GM18873 (cell line): Measurements from ENCODE around the gene CDRT15L2.
"Not testable (repeated sequence)": the region's sequence is repeated elsewhere in the genome, so short reads cannot be mapped to it uniquely, and the experiment has no call there.

ENCODE experiments used
- ATAC-seq: cut with Tn5 transposase; IDR thresholded peaks from one replicate; pipeline ENCODE4 v1.9.1; 2021; ENCODE audit warnings: mild to moderate bottlenecking, moderate library complexity, moderate number of reproducible peaks; ENCODE audit not compliant: unreplicated experiment, low FRiP score

The CDRT15L2 gene

DNA sequence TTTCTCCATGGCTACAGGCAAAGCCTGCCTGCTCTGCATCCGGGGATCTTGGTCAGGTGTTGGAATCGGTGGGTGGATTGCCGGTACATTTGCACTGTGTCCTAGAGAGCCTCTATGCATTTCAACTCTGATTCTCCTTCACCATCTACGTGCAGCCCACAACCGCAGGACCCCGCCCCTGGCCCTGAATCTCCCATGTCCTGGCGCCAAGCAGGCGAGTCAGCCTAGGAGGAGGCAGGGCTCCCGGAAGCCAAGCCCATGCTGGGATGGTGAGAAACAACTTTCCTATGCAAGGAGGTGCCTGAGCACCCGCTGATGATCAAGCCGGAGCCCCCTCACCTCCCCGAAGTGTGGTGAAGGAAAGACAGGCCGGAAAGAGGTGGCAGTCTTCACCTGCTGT is 7.9 kb upstream of the CDRT15L2 start:
- not testable (repeated sequence) for ATAC-seq

DNA sequence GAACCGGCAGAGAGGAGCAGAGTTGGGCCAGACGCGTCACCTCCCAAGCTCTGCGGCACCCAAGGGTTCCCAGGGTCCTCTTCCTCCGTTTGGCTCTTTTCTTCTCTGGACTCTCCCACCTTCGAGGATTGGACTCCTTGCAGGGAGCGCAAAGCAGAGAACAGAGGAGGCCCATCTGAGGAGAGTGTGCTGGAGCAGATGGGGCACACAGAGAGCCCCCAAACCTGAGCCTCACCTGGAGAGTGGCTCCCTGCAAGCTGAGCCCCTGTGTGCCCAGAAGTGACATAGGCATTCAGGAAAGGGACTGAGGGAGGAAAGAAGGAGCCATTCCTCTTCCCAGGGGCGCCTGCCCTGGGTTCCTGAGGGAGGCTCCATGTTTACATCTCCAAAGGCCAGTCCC is 6.3 kb upstream of the CDRT15L2 start:
- not testable (repeated sequence) for ATAC-seq

DNA sequence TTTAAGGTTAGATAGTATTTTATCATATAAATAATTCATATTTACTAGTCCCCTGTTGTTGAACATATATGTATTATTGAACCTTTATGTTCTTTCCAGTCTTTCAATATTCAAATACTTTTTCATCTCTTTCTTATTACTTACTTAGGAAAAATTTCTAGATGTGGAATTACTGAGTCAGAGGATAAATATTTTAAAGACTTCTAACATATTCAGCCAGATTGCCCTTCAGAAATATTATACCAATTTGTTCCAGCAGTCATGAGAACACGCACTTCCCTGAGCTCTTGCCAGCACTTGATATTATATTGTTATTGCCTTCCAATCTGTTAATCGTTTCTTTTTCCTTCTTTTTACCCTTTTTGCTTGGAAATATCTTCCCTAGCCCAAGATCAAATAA is 4.5 kb upstream of the CDRT15L2 start:
- ATAC-seq = not testable (repeated sequence)

DNA sequence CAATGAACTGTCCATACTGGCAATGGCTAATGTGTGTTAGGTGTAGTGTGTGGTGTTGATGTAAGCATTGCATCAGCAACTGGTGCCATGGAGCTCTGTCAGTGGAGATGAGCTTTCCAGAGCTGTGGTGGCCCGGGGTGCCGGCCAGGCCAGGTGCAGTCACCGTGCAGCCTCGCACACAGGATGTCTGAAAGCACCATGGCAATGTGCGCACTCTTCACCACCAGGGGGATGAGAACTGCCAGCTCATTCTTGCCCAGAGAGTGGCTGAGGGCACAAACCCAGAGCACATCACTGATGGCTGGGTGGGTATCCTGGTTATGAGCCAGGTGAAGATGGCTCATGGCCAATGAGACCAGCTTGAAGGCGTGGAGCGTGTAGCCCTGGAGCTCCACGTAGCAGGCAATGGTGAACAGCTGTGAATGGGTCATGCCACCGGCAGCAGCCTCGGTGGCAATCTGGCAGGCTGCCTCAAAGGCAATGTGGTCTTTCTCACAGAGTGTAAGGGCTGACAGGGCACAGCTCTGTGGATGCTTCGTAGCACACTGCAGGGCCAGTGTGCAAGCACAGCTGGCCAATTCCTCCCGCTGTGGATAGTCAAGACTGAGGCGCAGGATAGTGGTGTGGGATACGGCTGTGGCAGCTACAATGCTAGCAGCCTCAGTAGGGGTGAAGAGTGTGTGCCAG is 4.5 kb downstream of the CDRT15L2 start:
- ATAC-seq = not testable (repeated sequence)

DNA sequence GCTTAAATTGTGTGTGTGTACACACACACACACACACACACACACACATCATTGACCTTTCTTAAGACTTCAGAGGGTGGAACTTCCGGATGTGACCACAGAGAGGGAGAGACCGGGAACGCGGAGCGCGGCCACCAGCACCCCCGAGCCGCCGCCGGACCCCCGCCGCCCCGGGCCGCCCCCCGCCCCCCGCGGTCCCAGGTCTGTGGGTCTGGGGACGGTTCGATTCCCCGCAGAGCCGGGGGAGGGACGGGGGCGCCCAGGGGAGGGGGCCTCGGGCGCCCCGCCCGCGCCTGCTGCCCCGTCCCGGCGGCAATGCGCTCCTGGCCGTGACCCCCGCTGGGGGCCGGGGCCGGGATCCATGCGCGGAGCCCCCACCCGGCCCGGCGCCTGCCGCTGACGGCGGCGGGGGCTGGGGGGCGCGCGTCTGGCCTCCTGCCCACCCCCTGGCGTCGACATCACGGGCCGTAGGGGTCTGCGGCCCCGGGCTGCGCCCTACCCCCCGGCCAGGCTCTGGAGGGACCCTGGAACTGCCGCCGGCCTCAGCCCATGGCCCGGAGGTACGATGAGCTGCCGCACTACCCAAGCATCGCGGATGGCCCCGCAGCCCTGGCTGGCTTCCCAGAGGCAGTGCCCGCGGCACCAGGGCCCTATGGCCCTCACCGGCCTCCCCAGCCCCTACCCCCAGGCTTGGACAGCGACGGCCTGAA is 9.4 kb downstream of the CDRT15L2 start:
- ATAC-seq = not testable (repeated sequence)

DNA sequence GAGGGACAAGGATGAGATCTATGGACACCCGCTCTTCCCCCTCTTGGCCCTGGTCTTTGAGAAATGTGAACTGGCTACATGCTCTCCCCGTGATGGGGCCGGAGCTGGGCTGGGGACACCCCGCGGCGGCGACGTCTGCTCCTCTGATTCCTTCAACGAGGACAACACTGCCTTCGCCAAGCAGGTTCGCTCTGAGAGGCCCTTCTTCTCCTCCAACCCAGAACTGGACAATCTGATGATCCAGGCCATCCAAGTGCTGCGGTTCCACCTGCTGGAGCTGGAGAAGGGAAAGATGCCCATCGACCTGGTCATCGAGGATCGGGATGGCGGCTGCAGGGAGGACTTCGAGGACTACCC is 9.9 kb downstream of the CDRT15L2 start:
- ATAC-seq = not testable (repeated sequence)

DNA sequence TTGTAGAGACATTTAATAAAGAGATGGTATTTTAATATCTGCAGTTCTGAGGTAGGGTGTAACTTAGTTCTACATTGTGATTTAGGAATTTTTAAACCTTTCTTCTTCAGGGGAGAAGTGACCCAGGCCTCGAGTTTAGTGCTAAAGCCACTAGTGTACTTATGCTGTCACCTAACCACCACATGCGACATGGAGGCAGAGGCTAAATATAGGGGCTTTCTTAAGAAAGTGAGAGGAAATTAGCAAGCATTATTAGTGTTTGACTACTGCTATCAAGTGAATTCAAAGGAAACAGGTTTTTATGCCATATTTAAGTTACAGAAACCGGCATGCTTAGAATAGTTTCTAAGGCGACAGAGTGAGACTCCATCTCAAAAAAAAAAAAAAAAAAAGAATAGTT is 11.5 kb downstream of the CDRT15L2 start:
- ATAC-seq = not testable (repeated sequence)

DNA sequence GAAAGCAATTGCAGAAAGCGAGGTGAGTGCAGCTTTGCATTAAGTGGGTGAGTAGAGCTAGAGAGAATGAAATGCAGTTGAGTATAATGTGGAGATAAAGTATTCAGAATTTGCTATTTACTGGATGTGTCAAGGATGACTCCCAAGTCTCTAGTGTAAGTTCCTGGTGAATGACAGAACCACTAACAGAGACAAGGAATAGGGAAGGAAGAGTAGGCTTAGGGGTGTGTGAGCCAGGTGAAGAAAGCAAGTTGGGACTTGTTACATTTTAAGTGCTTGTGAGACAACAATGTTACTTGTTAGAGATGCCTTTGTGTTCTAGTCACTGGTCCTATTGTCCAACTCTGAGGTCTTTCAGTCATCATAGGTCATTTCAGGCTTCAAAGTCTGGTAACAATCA is 26.0 kb downstream of the CDRT15L2 start:
- not testable (repeated sequence) for ATAC-seq

DNA sequence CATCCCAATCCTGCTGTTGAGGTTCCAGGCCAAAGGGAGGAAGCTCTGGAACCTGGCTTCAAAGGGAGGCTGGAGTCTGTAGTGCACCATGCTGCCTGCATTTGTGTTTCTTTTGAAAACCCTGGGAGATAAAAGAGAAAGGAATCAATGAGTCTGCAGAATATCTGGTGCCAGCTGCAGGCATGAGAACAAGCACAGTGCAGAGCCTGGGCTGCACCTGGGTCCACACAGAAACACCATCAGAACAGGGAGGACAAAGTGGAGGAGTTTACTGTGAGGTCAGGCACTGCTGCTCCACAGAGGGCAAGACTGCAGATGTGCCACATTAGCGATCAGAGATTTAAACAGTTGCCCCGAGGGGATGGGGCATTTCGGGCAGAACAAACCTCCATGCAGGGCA is 30.0 kb downstream of the CDRT15L2 start:
- ATAC-seq = not testable (repeated sequence)

DNA sequence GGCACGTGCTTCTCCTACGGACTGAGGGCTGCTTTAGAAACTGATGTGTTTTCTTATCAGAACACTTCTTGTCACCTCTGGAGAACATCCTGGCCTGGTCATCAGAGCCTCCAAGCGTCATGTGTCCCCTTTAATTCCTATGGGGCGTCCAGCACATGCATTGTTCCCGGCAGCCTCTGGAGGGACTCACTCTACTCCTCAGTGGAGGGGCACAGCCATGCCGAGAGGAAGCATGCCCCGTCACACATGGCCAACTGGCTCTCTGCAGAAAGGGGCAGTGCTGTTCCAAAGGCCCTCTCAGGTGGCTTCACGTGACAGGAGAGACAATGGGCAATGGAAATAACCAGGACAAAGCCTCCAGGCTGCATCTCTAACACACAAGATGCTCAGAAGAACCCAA is 31.8 kb downstream of the CDRT15L2 start:
- no peak for ATAC-seq

DNA sequence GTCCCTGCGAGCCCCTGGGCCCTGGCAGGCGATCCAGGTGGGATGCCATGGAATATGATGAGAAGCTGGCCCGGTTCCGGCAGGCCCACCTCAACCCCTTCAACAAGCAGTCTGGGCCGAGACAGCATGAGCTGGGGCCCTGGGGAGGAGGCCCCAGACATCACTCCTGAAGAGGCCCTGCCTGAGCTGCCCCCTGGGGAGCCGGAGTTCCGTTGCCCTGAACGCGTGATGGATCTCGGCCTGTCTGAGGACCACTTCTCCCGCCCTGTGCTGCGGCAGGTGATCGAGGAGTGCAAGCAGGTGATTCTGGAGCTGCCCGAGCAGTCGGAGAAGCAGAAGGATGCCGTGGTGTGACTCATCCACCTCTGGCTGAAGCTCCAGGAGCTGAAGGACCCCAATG is 33.1 kb downstream of the CDRT15L2 start:
- ATAC-seq = no peak

DNA sequence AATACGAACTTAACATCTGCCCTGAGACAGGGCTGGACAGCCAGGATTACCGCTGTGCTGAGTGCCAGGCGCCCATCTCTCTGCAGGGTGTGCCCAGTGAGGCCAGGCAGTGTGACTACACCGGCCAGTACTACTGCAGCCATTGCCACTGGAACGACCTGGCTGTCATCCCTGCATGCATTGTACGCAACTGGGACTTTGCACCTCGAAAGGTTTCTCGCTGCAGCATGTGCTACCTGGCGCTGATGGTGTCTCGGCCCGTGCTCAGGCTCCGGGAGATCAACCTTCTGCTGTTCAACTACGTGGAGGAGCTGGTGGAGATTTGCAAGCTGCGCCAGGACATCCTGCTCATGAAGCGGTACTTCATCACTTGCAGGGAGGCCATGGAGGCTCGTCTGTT is 33.7 kb downstream of the CDRT15L2 start:
- no peak for ATAC-seq

DNA sequence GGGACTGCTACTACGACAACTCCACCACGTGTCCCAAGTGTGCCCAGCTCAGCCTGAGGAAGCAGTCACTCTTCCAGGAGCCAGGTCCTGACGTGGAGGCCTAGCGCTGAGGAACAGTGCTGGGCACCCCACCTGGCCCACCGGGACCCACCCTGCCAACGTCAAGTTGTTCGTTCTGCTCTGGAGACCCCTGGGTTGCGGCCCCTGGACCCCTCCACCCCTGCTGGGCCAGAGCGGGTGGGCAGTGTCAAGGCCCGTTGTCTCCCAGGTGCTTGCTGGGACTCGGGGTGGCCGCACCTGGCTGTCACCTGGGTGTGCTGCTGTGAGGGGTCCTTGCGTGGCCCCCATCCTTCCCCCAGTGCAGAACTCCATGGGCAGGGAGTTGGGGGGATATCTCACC is 34.4 kb downstream of the CDRT15L2 start:
- no peak for ATAC-seq

DNA sequence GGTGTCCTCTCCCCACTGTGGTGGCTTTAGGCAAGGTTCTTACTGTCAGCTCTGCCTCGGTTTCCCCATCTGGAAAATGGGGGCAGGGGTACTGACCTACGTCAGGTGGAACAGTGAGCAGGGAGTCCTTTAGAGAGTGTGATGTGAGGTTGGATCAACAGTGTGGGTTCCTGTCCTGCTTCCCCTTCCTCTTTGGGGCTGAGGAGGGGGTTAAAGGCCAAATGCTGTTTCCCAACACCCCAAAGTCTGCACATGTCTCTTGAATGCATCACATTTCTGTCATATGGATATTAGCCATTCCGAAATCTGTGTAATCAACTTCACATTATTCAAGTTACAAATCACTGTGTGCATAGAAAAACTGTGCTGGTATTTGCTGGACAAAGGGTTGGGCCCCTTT is 35.9 kb downstream of the CDRT15L2 start:
- ATAC-seq = not testable (repeated sequence)
